ENCODE results near the gene H1-8. TPM values are rescaled to one million over a fixed set of nuclear protein-coding genes. Genes with fewer than 3 reads are reported as not detected.

Gene H1-8
- total RNA-seq, 1 donor from 2014 or later, result not detected

GRCh38 chr3:129585949-129586657 is 43.1 kb downstream of the H1-8 start:
- H3K4me3 ChIP-seq, result no peak overlapping the region
- H3K36me3 ChIP-seq, result peaks cover 31 to 65% of the 10 kb centered on the region in 2 donors
- no peak for TF ChIP-seq CTCF (IDR thresholded peaks at IDR 0.05)
- no peaks in the 10 kb centered on the region for H3K9me3 ChIP-seq
- H3K27ac ChIP-seq, result no peak overlapping the region
- intact Hi-C loops (cut with DNase I), result no loop called here
- no peak for DNase-seq (ENCODE audit: low spot score in 2 of 2)
- no peaks in the 10 kb centered on the region for H3K27me3 ChIP-seq
- peaks cover 0 to 7% of the 10 kb centered on the region in 2 donors for H3K4me1 ChIP-seq

GRCh38 chr3:129586746-129587430 is 43.9 kb downstream of the H1-8 start:
- Histone ChIP-seq H3K27me3 (no peaks in the 10 kb centered on the region), H3K27ac (peak overlapping the region; percentile 19 to 39), H3K4me1 (peaks cover 0 to 11% of the 10 kb centered on the region in 2 donors), H3K36me3 (peaks cover 24 to 61% of the 10 kb centered on the region in 2 donors), H3K9me3 (no peaks in the 10 kb centered on the region), H3K4me3 (no peak overlapping the region)
- no peak for DNase-seq (ENCODE audit: low spot score in 2 of 2)
- no peak for TF ChIP-seq CTCF (IDR thresholded peaks at IDR 0.05)
- intact Hi-C loops (cut with DNase I), result no loop called here

GRCh38 chr3:129587566-129588210 is 44.7 kb downstream of the H1-8 start:
- intact Hi-C loops (cut with DNase I), result no loop called here
- Histone ChIP-seq H3K4me3 (no peak overlapping the region), H3K27ac (peak overlapping the region; percentile 19 to 39), H3K4me1 (peaks cover 0 to 19% of the 10 kb centered on the region in 2 donors), H3K36me3 (peaks cover 24 to 54% of the 10 kb centered on the region in 2 donors), H3K9me3 (no peaks in the 10 kb centered on the region), H3K27me3 (no peaks in the 10 kb centered on the region)
- no peak for DNase-seq (ENCODE audit: low spot score in 2 of 2)
- no peak for TF ChIP-seq CTCF (IDR thresholded peaks at IDR 0.05)

GRCh38 chr3:129590215-129590614 is 47.2 kb downstream of the H1-8 start:
- H3K27ac ChIP-seq, result no peak overlapping the region
- peaks cover 12 to 44% of the 10 kb centered on the region in 2 donors for H3K4me1 ChIP-seq

GRCh38 chr3:129591932-129592331 is 49.0 kb downstream of the H1-8 start:
- intact Hi-C loops (cut with DNase I), result no loop called here
- peak overlapping the region; percentile 89 to 92 for H3K27ac ChIP-seq
- H3K27me3 ChIP-seq, result no peaks in the 10 kb centered on the region
- peak overlapping the region in 1 of 2 donors; percentile 40 for H3K4me3 ChIP-seq
- peaks cover 29 to 60% of the 10 kb centered on the region in 2 donors for H3K4me1 ChIP-seq
- no peak for TF ChIP-seq CTCF (IDR thresholded peaks at IDR 0.05)
- H3K36me3 ChIP-seq, result peaks cover 3 to 17% of the 10 kb centered on the region in 2 donors
- no peaks in the 10 kb centered on the region for H3K9me3 ChIP-seq
- no peak for DNase-seq (ENCODE audit: low spot score in 2 of 2)

More at GRCh38 chr3:129590215-129590614, 47.2 kb downstream of the H1-8 start:
- Histone ChIP-seq H3K9me3 (no peaks in the 10 kb centered on the region), H3K4me3 (no peak overlapping the region), H3K27me3 (no peaks in the 10 kb centered on the region), H3K36me3 (peaks cover 15 to 30% of the 10 kb centered on the region in 2 donors)
- no peak for TF ChIP-seq CTCF (IDR thresholded peaks at IDR 0.05)
- intact Hi-C loops (cut with DNase I), result no loop called here
- no peak for DNase-seq (ENCODE audit: low spot score in 2 of 2)
